Inflammatory macrophage treated with lipopolysaccharide for 4 hours (primary cell): ENCODE data around the gene IRF8.
A peak's percentile ranks its signal among the peaks of the same experiment; 100 is the strongest.

Experiments
- DNase-seq: peaks from one replicate; pipeline ENCODE4 v3.0.0-alpha.2; 2020

The IRF8 gene

GRCh38 chr16:85915125-85915845 is 16.3 kb downstream of the IRF8 start:
- peak; percentile 77 for DNase-seq

- DNase-seq, result peak; percentile 83
Observed at GRCh38 chr16:85916141-85916890, 17.4 kb downstream of the IRF8 start.

- DNase-seq, result no peak
Observed at GRCh38 chr16:85917012-85917411, 18.1 kb downstream of the IRF8 start.

GRCh38 chr16:85917959-85918358 is 19.0 kb downstream of the IRF8 start:
- DNase-seq, result no peak

- no peak for DNase-seq
Observed at GRCh38 chr16:85918436-85918835, 19.5 kb downstream of the IRF8 start.

- no peak for DNase-seq
Observed at GRCh38 chr16:85919271-85920267, 20.6 kb downstream of the IRF8 start.

GRCh38 chr16:85921026-85921425 is 22.1 kb downstream of the IRF8 start:
- no peak for DNase-seq

GRCh38 chr16:85923153-85924021 is 24.4 kb downstream of the IRF8 start:
- DNase-seq, result peak; percentile 27

GRCh38 chr16:85924675-85925074 is 25.7 kb downstream of the IRF8 start:
- DNase-seq, result peak; percentile 79

- DNase-seq, result no peak
Observed at GRCh38 chr16:85926370-85926769, 27.4 kb downstream of the IRF8 start.

- DNase-seq, result no peak
Observed at GRCh38 chr16:85927371-85927770, 28.4 kb downstream of the IRF8 start.

- DNase-seq, result no peak
Observed at GRCh38 chr16:85927959-85928358, 29.0 kb downstream of the IRF8 start.

GRCh38 chr16:85928401-85928820 is 29.4 kb downstream of the IRF8 start:
- peak; percentile 69 for DNase-seq

GRCh38 chr16:85929259-85929721 is 30.3 kb downstream of the IRF8 start:
- DNase-seq, result no peak

GRCh38 chr16:85930301-85930700 is 31.3 kb downstream of the IRF8 start:
- no peak for DNase-seq

- peak; percentile 59 for DNase-seq
Observed at GRCh38 chr16:85931596-85932402, 32.8 kb downstream of the IRF8 start.

- DNase-seq, result no peak
Observed at GRCh38 chr16:85934210-85934609, 35.2 kb downstream of the IRF8 start.

- DNase-seq, result no peak
Observed at GRCh38 chr16:85935391-85935973, 36.5 kb downstream of the IRF8 start.

- peak; percentile 88 for DNase-seq
Observed at GRCh38 chr16:85935974-85936760, 37.2 kb downstream of the IRF8 start.

- no peak for DNase-seq
Observed at GRCh38 chr16:85936816-85937215, 37.9 kb downstream of the IRF8 start.
